ENCODE data around the gene CTTN.

The CTTN gene

GRCh38 chr11:70456921-70457532 is 58.7 kb downstream of the CTTN start:
- DNase-seq, result peak; percentile 30

GRCh38 chr11:70458736-70459135 is 60.4 kb downstream of the CTTN start:
- no peak for DNase-seq

GRCh38 chr11:70460111-70460510 is 61.8 kb downstream of the CTTN start:
- no peak for DNase-seq

GRCh38 chr11:70460964-70461363 is 62.6 kb downstream of the CTTN start:
- no peak for DNase-seq

- DNase-seq, result no peak
Observed at GRCh38 chr11:70462818-70463477, 64.6 kb downstream of the CTTN start.

GRCh38 chr11:70463478-70464255 is 65.3 kb downstream of the CTTN start:
- no peak for DNase-seq

- no peak for DNase-seq
Observed at GRCh38 chr11:70464509-70465361, 66.4 kb downstream of the CTTN start.

- no peak for DNase-seq
Observed at GRCh38 chr11:70466154-70466553, 67.8 kb downstream of the CTTN start.

- DNase-seq, result no peak
Observed at GRCh38 chr11:70466596-70466995, 68.3 kb downstream of the CTTN start.

- peak; percentile 90 for DNase-seq
Observed at GRCh38 chr11:70467201-70468085, 69.1 kb downstream of the CTTN start.

- peak; percentile 40 for DNase-seq
Observed at GRCh38 chr11:70468256-70469195, 70.2 kb downstream of the CTTN start.

GRCh38 chr11:70470127-70470526 is 71.8 kb downstream of the CTTN start:
- DNase-seq, result no peak

- peak; percentile 48 for DNase-seq
Observed at GRCh38 chr11:70471254-70471653, 72.9 kb downstream of the CTTN start.

GRCh38 chr11:70472240-70472639 is 73.9 kb downstream of the CTTN start:
- DNase-seq, result no peak

- no peak for DNase-seq
Observed at GRCh38 chr11:70473186-70473872, 75.0 kb downstream of the CTTN start.

GRCh38 chr11:70473873-70474690 is 75.8 kb downstream of the CTTN start:
- DNase-seq, result no peak

- DNase-seq, result no peak
Observed at GRCh38 chr11:70474710-70475109, 76.4 kb downstream of the CTTN start.

GRCh38 chr11:70476669-70477068 is 78.3 kb downstream of the CTTN start:
- no peak for DNase-seq

- no peak for DNase-seq
Observed at GRCh38 chr11:70477176-70477575, 78.8 kb downstream of the CTTN start.
